ENCODE measurements around the gene PRAME.

PRAME gene

GRCh38 chr22:22578702-22579424, 19.8 kb upstream of the PRAME start:
- DNase-seq: no peak

GRCh38 chr22:22576989-22577427, 17.9 kb upstream of the PRAME start:
- DNase-seq: no peak

GRCh38 chr22:22576244-22576988, 17.4 kb upstream of the PRAME start:
- no peak for DNase-seq

- no peak for DNase-seq
These were observed 15.3 kb upstream of the PRAME start for GRCh38 chr22:22574361-22574760.

GRCh38 chr22:22573047-22573889, 14.2 kb upstream of the PRAME start:
- no peak for DNase-seq

- DNase-seq: no peak
These were observed 12.8 kb upstream of the PRAME start for GRCh38 chr22:22571862-22572261.

GRCh38 chr22:22571429-22571828, 12.4 kb upstream of the PRAME start:
- no peak for DNase-seq

GRCh38 chr22:22569218-22569617, 10.2 kb upstream of the PRAME start:
- DNase-seq: no peak

- DNase-seq: no peak
These were observed 6.9 kb upstream of the PRAME start for GRCh38 chr22:22565981-22566380.

- DNase-seq: no peak
These were observed 744 bp downstream of the PRAME start for GRCh38 chr22:22558071-22558971.

- no peak for DNase-seq
These were observed 1.8 kb downstream of the PRAME start for GRCh38 chr22:22556995-22557925.

- DNase-seq: no peak
These were observed 2.5 kb downstream of the PRAME start for GRCh38 chr22:22556578-22556977.

GRCh38 chr22:22555596-22555995, 3.5 kb downstream of the PRAME start:
- DNase-seq: no peak

- no peak for DNase-seq
These were observed 4.3 kb downstream of the PRAME start for GRCh38 chr22:22554587-22555284.

- DNase-seq: no peak
These were observed 5.1 kb downstream of the PRAME start for GRCh38 chr22:22553735-22554586.

GRCh38 chr22:22553141-22553540, 5.9 kb downstream of the PRAME start:
- no peak for DNase-seq

GRCh38 chr22:22552630-22553029, 6.4 kb downstream of the PRAME start:
- DNase-seq: no peak

GRCh38 chr22:22550789-22551434, 8.2 kb downstream of the PRAME start:
- DNase-seq: no peak

GRCh38 chr22:22548910-22549309, 10.2 kb downstream of the PRAME start:
- DNase-seq: no peak
